HG03045 (cell line): Measurements from ENCODE around the gene RAB33B.
"Not testable (repeated sequence)": the region's sequence is repeated elsewhere in the genome, so short reads cannot be mapped to it uniquely, and the experiment has no call there.

Experiments
- ATAC-seq: cut with Tn5 transposase; IDR thresholded peaks from one replicate; pipeline ENCODE4 v1.9.1; 2021; ENCODE audit warnings: mild to moderate bottlenecking, moderate library complexity; ENCODE audit not compliant: unreplicated experiment

RAB33B gene

DNA sequence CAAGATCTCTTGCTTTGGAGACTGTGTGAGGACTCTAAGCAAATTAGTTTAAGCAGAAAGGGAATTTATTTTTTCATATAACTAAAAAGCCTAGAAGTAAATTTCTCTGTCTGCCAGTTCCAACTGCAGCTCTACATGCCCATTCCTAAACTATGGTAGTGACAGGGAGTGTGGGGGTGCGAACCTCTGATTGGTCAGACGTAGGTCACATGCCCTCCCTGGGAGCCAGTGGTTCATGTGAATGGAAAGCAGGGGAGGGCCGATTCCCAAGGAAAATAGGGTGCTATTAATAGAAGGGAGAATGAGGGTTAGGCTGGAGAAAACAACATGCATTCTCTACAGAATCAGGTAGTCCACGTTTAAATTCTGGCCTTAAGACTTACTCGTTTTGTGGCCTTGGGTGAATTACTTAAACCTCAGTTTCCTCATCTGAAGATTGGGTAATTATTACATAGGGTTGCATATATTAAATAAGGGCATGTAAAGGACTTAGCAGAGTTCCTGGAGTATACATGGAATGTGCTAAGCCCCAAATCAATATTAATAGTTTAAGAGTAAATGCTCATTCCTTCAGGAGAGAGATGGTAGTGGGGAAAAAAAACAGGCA is 7.2 kb downstream of the RAB33B start:
- no peak for ATAC-seq

DNA sequence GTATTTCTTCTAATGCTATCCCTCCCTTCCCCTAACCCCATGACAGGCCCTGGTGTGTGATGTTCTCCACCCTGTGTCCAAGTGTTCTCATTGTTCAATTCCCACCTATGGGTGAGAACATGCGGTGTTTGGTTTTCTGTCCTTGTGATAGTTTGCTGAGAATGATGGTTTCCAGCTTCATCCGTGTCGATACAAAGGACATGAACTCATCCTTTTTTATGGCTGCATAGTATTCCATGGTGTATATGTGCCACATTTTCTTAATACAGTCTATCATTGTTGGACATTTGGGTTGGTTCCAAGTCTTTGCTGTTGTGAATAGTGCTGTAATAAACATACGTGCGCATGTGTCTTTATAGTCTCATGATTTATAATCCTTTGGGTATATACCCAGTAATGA is 10.6 kb downstream of the RAB33B start:
- ATAC-seq, result not testable (repeated sequence)

DNA sequence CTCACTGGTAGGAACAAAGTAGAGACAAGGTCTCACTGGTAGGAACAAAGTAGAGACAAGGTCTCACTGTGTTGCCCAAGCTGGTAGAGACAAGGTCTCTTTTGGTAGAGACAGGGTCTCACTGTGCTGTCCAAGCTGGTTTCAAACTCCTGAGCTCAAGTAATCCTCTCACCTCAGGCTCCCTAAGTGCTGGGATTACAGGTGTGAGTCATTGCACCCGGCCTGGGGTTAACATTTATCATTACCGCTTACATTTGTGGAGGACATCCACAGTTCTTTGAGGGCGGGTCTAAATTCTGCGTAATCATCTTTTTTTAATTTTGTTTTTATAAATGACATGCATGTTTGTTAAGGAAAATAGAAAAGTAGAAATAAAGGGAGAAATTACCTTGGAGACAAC is 12.0 kb downstream of the RAB33B start:
- ATAC-seq, result no peak

- ATAC-seq, result not testable (repeated sequence)
Observed at GRCh38 chr4:139468756-139469155, 14.8 kb downstream of the RAB33B start.

- ATAC-seq, result no peak
Observed at GRCh38 chr4:139469216-139469615, 15.3 kb downstream of the RAB33B start.

- no peak for ATAC-seq
Observed at GRCh38 chr4:139469869-139470268, 15.9 kb downstream of the RAB33B start.

DNA sequence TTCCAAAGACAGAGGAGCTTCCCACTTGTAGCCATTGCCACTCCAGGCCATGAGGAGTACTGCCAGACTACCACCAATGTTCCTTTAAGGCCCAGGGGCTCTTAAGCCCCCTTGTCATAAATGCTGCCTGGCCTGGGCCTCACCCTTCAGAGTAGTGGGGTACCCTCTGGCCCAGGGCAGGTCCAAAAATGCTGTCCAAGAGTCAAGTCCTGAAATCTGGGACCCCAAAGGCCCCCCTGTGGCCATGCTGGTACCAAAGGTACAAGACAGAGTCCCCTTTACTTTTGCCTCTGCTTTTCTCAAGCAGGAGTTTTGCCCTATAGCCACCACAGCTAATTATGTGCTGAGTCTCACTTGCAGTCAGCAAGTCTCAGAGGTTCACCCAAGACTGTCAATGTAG is 16.4 kb downstream of the RAB33B start:
- no peak for ATAC-seq

- ATAC-seq, result no peak
Observed at GRCh38 chr4:139470997-139471665, 17.2 kb downstream of the RAB33B start.

GRCh38 chr4:139472852-139473251 is 18.9 kb downstream of the RAB33B start:
- no peak for ATAC-seq

GRCh38 chr4:139476363-139476762 is 22.4 kb downstream of the RAB33B start:
- no peak for ATAC-seq

GRCh38 chr4:139481465-139481864 is 27.5 kb downstream of the RAB33B start:
- no peak for ATAC-seq

- ATAC-seq, result no peak
Observed at GRCh38 chr4:139483000-139483399, 29.1 kb downstream of the RAB33B start.

DNA sequence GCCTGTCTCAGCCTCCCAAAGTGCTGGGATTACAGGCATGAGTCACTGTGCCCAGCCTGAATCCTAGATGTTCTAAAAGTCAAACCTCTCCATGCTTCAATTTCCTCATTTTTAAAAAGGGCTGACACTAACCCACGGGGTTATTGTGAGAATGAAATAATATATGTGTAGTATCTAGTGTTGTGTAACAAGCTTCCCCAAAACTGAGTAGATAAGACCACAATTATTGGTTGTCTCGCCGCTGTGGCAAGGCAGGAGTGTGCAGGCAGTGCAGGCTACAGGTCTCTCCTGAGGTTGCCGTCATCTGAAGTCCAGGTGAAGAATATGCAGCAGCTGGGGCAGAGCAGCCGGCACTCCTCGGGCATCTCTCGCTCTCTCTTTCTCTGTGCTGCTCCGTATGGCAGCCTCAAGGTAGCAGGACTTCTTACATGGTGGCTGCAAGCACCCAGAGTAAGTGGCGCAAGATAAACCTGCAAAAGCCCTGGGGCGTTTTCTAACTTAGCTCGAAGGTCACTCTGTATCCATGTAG is 30.9 kb downstream of the RAB33B start:
- ATAC-seq, result no peak

DNA sequence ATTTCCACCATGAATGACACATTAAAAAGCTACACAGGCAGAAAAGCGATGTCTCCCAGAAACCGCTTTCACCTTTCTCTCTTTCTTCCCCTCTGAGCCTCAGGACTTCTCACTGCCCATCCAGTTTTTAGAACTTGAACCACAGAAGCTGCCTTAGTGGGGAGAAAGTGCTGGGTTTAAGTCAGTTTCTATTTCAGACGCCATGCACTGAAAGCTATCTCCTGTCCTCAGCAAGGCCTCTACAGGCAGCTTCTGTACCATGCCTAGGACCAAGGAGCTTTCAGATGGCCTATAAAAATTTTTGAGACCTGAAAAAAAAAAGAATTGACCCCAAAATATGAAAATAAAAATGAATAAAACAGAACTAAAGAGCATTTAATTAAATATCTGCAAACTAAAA is 34.5 kb downstream of the RAB33B start:
- ATAC-seq, result no peak

- no peak for ATAC-seq
Observed at GRCh38 chr4:139489638-139490037, 35.7 kb downstream of the RAB33B start.

GRCh38 chr4:139492429-139492828 is 38.5 kb downstream of the RAB33B start:
- ATAC-seq, result no peak

DNA sequence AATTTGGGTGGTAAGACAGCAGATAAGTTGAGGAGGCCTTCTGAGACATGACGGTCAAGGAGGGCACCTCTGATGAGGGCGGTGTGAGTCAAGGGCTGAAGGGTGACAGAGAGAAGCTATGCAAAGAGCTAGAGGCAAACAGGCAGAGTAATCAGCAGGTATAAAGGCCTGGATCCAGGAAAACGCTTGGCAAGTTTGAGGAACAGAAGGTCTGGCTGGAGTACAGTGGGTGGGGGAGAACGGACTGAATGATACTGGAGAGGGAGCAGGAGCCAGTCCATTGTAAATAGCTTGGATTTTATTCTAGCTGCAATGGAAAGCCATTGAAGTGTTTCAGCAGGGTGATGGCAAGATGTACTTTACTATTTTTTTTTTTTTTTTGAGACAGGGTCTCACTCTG is 39.3 kb downstream of the RAB33B start:
- ATAC-seq, result no peak

DNA sequence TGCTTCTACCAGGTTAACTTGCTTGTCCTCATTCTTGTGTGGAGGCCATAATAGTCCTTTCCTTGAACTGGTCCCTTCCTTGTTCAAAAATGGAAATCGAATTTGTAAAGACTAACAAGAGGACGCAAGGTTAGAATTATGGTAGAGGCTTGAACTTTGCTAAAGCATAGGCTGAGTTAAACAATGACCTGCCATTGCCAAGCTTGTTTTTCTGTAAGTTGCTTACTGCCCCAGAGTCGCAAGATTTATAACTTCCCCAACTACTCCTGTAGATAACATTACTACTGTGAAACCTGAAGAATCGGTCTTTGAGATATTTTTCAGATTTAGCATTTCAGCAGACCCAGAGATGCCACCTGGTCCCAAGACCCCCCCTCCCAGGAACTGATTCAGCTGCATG is 45.3 kb downstream of the RAB33B start:
- ATAC-seq, result no peak

DNA sequence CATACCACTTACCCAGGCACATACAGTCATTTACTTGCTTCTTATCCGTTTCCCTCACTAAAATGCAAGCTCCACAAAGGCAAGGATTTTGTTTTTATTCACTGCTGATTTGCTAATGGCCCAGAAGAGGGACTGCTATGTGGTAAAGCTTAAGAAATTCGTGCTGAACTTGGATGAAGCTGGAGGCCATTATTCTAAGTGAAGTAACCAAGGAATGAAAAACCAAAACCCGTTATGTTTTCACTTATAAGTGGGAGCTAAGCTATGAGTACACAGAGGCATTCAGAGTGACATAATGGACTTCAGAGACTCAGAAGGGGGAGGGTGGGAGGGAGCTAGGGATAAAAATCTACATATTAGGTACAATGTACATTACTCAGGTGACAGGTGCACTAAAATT is 47.2 kb downstream of the RAB33B start:
- ATAC-seq, result no peak

GRCh38 chr4:139501527-139501926 is 47.6 kb downstream of the RAB33B start:
- ATAC-seq, result no peak

- ATAC-seq, result no peak
Observed at GRCh38 chr4:139501927-139502899, 48.3 kb downstream of the RAB33B start.
